GM18861 (cell line): ENCODE data around the gene OR56A1.

Experiments used
- ATAC-seq: cut with Tn5 transposase; IDR thresholded peaks from one replicate; pipeline ENCODE4 v1.9.1; 2021; ENCODE audit not compliant: unreplicated experiment

OR56A1 gene

DNA sequence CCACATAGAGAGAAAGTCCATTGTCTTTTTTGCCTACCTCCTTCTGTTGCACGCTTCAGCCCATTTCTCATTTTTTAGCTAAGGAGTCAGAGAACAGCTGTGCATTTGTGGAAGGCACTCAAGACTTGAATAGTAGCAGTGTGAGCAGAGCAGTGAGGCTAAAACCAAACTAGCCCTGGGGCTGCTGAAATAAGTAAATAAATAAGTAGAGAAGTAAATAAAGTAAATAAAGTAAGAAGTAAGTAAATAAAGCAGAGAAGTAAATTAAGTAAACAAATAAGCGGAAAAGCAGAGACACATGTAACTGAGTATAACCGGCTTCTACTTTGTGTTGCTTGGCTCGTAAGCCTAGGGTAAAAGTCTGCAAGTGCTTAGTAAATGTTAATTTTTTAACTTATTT, 41.4 kb downstream of the OR56A1 start:
- no peak for ATAC-seq

- ATAC-seq, result no peak
Measured at GRCh38 chr11:5986885-5987284, 43.7 kb downstream of the OR56A1 start, which contains the start of gene OR52L1. Gene OR52L1 (minus strand): TSS chr11:5986985. CDS start chr11:5986930, 55 bp downstream.

- ATAC-seq, result no peak
Measured at GRCh38 chr11:5983443-5983842, 47.1 kb downstream of the OR56A1 start.

DNA sequence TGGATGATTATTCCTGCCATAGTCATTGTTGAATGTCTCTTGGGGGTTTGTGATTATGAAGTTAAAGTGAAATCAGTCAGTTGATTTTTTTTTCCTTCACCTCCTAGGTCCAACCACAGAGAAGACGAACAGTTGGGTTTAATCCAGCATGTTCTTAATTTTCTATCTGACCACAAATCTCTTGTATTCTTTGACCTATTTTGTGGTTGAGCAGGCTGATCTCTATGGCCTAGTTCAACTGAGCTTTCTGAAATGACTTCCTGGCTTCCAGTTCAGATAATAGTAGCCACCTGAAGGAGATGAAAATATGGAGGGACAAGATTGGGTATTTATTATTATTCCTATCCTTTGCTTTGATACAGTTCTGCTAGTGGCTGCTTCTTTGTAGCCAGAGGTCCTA, 57.0 kb downstream of the OR56A1 start:
- ATAC-seq, result no peak
